Choroid plexus epithelial cell (primary cell): Measurements from ENCODE around the gene UMPS.
"Not testable (repeated sequence)": the region's sequence is repeated elsewhere in the genome, so short reads cannot be mapped to it uniquely, and the experiment has no call there.

Experiments used
- DNase-seq: peaks from one replicate; pipeline ENCODE4 v3.0.0-alpha.2; 2010; ENCODE audit warnings: low read depth
- H3K4me3 ChIP-seq: 2 replicates; pipeline ENCODE4 v1.5.1; 2011; ENCODE audit warnings: low read depth, mild to moderate bottlenecking, control low read depth, low read length, moderate library complexity
- TF ChIP-seq, protein P1 (sequence below): conservative IDR thresholded peaks from 2 replicates; pipeline ENCODE4 v1.5.1; 2011; ENCODE audit warnings: low read depth, mild to moderate bottlenecking, control low read depth, inconsistent platforms, low read length, moderate library complexity

The UMPS gene

DNA sequence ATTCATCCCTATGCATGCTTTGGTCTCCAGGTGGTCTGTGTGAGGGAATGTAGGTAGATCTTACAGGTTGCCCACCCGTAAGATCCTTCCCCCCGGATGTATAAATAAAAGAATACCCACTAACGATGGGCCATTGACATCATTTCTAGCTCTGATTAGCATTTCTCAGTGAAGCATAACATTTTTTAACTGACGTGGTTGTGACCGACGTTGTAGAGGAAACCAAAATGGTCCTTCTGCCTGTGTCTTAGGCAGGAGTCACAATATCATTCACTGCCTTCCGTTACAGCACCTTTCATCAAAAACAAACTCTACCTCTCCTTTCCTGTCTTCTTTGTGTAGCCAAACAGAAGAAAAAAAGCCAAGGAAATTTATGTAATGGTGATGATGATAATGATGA is 27.3 kb upstream of the UMPS start:
- TF ChIP-seq, protein P1, sequence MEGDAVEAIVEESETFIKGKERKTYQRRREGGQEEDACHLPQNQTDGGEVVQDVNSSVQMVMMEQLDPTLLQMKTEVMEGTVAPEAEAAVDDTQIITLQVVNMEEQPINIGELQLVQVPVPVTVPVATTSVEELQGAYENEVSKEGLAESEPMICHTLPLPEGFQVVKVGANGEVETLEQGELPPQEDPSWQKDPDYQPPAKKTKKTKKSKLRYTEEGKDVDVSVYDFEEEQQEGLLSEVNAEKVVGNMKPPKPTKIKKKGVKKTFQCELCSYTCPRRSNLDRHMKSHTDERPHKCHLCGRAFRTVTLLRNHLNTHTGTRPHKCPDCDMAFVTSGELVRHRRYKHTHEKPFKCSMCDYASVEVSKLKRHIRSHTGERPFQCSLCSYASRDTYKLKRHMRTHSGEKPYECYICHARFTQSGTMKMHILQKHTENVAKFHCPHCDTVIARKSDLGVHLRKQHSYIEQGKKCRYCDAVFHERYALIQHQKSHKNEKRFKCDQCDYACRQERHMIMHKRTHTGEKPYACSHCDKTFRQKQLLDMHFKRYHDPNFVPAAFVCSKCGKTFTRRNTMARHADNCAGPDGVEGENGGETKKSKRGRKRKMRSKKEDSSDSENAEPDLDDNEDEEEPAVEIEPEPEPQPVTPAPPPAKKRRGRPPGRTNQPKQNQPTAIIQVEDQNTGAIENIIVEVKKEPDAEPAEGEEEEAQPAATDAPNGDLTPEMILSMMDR: no peak
- no peak overlapping the region for H3K4me3 ChIP-seq
- no peak for DNase-seq

DNA sequence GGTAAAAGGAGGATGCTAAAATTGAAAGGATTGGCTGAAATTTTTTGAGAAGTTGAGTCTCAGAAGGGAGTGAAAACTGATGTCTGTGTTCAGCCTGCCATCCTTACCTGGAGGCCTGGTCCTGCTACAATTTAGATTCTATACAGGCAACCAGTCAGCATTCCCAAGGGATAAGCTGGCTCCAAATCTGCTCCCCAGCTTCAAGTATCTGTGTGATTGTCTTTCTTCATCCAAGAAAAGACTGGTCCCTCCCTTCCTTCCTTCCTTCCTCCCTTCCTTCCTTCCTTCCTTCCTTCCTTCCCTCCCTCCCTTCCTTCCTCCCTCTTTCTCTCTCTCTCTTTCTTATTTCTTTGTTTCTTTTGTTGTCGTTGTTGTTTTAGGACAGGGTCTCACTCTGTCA is 24.7 kb upstream of the UMPS start:
- TF ChIP-seq, protein P1: no peak
- no peak for DNase-seq
- H3K4me3 ChIP-seq: no peak overlapping the region

DNA sequence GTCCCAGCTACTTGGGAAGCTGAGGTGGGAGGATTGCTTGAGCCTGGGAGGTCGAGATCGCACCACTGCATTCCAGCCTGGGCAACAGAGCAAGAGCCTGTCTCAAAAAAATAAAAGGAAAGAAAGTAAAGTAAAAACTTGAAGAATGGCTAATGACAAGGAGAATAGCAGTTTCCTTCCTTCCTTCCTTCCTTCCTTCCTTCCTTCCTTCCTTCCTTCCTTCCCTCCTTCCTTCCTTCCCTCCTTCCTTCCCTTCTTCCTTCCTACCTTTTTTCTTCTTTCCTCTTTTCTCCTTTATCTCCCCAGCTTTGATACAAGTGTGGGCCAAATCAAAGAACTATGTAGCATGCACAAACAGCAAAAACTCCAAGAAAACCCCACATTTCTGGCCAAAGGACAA is 23.0 kb upstream of the UMPS start:
- H3K4me3 ChIP-seq, DNase-seq: not testable (repeated sequence)

DNA sequence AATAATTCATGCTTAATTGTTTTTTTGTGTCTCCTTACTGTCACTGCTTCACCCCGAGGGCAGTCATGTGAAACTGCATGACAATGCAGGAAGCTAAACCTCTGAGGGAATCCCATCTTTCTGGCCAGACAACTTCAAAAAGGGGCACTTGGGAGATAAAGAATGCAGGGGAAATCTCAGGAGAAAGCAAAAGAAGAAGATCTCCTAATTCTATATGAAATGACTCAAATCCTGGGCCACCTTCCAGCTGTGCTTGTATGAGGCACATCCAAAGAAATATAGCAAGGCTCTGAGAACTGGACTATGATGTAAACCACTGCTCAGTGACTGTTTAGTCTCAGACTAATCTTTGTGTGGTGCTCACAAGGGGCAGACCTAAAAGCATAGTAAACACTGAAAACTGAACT is 22.6 kb upstream of the UMPS start:
- TF ChIP-seq, protein P1: no peak
- DNase-seq: peak; percentile 82

DNA sequence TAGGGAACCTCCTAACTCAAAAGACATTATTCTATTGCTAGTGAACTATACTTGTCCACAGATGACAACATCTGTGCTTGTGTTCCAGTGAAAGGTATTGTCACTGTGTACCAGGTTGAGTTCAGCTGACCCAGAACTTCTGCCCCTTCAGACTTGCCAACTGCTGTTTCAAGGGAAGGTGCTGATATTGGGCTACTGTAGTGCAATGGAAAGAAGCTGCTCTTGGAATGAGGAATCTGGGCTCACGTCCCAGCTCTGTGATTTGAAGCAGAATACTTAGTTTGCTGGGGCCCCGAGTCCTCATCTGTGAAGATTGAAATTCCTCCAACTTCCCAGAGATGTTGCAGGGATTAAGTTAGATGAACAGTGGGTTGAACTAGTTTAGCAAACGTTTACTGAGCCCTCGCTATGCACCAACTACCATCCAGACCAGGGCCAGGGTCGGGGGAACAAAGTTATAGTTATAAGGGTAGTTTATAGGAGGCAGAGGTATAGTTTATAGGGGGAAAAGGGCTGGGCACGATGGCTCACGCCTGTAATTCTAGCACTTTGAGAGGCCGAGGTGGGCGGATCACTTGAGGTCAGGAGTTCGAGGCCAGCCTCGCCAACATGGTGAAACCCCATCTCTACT is 15.9 kb upstream of the UMPS start:
- TF ChIP-seq, protein P1: no peak
- DNase-seq: peak; percentile 6

More for the DNA sequence above, 22.6 kb upstream of the UMPS start:
- H3K4me3 ChIP-seq: no peak overlapping the region

DNA sequence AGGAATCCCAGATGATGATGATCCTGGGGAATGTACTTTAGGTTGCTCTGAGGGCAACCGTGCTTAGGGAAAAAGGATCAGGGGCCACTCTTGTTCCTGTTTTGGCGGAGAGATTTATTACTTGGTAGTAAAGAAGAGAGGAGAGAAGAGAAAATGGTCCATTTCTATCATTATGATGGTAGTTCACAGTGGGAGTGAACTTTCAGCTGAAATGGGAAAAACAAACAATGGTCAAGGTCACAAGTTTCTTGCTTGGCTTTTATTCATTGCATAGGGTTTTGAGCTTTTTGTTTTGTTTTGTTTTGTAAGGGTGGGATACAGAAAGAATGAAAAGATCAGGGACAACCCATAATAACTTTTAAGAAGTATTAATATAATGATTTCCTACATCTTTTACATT is 7.7 kb upstream of the UMPS start:
- TF ChIP-seq, protein P1: no peak
- no peak for DNase-seq
- H3K4me3 ChIP-seq: no peak overlapping the region

More for the DNA sequence above, 15.9 kb upstream of the UMPS start:
- H3K4me3 ChIP-seq: no peak overlapping the region

DNA sequence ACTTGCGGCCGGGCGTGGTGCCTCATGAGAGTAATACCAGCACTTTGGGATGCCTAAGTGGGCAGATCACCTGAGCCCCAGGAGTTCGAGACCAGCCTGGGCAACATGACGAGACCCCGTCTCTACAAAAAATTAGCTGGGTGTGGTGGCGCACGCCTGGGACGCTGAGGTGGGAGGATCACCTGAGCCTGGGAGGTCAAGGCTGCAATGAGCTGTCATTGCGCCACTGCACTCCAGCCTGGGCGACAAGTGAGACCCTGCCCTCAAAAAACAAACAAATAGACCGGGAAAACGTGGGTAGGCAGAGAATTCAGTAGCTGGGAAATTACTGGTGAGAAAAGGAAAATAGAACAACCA is 667 bp downstream of the UMPS start:
- no peak for DNase-seq
- peak overlapping the region; percentile 99 for H3K4me3 ChIP-seq
- TF ChIP-seq, protein P1: no peak
